ENCODE data around the gene SYT1.

Gene SYT1

DNA sequence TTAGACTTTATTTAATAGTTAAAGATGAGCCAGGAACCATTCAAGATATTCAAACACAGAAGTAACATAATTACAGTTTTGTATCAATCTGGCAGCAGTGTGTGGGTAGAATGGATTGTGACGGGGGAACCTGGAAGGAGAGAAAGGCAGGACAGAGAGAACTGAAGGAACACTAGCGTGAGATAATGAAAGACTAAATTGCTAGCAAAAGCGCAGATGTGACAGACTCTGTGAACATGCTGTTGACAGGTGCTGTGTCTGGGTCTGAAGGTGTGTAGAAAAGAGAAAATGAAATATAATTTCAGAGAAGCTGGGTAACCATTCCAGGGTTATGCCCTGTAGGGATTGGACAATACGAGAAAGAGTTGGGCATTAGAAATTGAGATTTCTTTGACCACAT, 372.3 kb downstream of the SYT1 start:
- FAIRE-seq = no peak

DNA sequence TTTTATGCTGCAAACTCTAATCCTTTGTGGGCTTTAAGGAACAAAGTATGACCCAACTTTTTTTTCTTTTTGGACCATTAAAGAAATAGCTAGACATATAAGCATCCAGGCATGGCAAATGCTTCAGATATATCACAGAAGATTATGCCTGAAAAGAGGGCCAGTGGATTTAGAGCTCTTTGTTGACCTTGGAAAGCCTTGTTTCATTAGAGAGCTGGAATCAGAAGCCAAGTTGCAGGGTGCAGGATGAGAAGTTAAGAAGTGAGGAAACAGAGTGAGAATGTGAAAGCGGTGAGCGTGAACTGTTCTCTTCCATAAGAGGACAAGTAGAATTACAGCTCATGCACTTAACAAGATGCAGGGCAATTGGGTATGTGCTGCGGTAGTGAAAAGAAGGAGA, 373.7 kb downstream of the SYT1 start:
- FAIRE-seq = no peak

DNA sequence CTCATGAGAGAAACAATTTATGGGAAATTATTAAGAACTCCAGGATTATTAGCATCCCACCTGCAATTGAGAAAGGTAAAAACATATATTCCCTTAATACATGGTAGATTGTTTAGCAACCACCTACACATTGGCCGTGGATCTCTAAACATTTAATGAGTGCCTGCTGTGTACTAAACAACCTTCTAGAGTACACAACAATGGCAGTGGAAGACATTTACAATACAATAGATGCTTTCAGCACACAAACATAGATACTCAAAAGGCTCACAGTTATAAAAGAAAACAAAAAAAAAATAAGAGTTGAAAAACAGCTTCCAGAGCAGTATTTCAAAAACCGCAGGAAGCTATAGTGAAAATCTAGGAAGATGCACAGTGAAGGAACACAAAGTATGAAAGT, 382.9 kb downstream of the SYT1 start:
- no peak for FAIRE-seq

DNA sequence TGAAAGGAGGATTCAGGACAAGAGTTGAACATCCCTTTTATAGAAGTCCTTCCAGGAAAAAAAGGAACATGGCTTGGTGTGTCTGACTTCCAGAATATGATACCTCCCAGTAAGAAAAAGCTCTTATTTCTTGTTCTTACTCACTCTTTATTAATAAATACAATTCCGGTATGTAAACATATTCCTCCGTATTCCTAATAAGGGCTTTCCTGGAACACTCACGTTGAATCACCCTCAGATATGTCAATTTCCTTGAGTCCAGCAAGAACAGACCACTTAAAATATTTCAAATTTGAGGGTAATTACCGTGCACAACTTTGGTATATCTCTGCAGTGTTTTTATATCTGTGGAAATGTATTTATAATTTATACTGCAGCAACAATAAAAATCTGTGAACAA, 385.6 kb downstream of the SYT1 start:
- no peak for FAIRE-seq

GRCh38 chr12:79250960-79251755, 386.6 kb downstream of the SYT1 start:
- no peak for FAIRE-seq

GRCh38 chr12:79252358-79253075, 387.9 kb downstream of the SYT1 start:
- no peak for FAIRE-seq

DNA sequence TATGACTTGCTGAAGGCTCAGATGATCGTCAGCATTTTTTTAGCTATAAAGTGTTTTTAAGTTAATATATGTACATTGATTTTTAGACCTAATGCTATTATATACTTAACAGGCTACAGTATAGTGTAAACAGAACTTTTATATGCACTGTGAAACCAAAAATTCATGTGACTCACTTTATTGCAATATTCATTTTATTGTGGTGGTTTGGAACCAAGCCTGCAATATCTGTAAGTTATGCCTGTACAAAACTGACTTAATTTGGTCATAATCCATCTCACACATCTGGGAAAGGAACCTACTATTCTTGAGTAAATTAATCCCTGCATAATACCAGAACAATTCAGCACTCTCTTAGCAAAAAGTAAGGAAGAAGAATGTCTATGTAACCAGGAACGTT, 390.7 kb downstream of the SYT1 start:
- FAIRE-seq = no peak

GRCh38 chr12:79260923-79261322, 396.3 kb downstream of the SYT1 start:
- FAIRE-seq = no peak

DNA sequence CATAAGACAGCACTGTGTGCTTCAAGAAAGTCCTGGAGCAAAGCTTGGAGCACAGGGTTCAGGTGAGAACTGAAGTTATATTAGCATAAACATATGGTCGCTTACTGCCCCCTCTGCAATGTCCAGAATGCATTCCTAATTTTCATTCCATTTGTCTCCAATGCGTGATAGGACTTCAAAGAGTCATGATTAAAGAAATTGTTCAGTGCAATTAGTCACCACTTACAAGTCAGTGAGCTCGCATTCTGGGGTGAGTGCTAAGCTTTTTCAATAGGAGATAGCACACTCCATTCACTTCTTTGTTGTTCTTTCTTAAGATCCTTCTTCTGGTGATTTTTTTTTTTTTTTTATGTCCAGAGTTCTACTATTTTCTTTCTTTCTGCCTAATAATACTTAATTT, 398.4 kb downstream of the SYT1 start:
- FAIRE-seq = no peak

DNA sequence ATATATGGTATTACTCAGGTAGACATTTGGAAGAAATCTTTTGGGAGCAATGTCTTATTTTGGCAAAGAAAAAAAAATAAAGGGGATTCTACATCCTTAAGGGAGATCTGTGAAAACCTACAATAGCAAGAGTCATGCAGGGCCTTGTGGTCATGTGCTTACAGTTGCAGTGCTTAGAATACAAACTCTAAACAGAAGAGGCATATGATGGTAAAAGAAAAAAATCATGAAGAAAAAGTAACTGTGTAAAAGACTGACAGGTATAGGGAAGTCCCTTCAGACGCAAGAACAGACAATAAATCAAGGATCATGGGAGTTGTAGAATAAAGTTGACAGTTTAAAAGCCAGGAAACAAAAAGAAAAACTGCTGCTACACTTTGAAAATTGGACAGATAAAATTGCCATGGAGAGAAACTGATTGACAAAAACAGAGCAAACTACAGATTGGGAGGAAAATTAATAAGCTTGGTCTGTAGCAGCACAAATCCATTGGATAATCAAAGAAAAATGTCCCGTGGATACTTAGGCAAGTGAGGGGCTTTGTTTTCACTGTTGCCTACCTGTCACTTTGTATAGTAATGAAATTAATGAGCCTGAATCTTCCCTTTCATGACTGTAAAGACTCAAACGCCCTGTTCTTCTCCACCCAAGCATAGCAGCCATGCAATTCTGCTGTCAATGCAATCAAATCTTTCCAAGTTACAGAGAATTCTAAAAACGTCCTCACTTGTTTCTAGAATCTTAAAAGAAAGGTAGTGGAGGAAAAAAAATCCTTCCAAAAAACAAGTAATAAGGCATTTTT, 402.0 kb downstream of the SYT1 start:
- no peak for FAIRE-seq

DNA sequence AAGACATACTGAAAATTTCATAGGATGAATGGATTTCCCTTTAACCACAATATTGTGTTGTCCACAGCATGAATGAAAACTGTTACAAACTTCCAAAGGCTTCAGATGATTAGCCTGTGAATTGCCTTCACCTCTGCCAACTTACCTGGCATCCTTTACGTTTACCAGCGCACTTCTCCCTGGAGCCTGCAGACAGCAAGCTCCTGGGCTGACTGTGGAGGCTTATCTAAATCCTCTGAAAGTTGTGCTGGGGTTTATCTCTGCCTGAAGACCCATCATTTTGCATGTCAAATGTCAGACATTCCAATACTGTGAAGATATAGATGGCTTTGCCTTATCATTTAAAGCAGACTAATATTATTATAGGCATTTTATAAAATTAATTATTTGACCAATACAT, 403.0 kb downstream of the SYT1 start:
- FAIRE-seq = no peak

- no peak for FAIRE-seq
Measured at GRCh38 chr12:79274501-79275064, 410.0 kb downstream of the SYT1 start.

DNA sequence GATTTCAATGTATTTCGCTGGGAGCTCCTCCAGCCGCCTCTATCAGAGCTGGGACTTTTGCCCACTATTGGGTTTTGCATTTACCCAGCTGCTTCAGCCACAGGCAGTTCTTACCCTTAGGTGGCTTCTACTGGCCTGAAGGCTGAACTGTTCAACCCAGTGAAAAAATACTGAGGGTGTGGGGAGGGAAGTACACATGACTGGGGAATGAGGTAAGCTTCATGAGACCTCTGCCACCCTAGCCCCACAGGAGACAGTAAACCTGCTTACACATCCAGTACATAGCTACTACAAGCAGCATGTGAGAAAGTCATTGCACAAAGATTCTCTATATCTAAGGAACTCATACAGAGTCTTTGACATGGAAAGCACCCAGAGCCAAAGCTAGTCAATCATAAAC, 411.1 kb downstream of the SYT1 start:
- no peak for FAIRE-seq

DNA sequence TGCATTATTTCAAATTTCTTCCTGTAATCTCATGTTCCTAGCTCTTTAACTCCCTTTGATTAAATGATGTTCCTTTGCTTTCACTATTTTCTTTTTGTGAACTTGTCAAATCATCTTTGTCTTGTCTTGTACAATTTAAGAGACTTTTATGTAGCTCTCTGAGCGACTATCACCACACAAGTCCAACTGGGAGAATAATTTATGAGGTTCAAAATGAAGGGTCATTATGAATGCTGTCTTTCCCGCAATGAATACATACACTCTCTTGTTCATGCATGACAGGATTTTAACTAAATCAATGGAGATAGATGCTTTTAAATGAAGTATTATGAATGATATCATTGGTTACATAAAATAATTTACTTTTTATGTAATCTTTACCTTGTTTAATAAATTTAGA, 418.8 kb downstream of the SYT1 start:
- no peak for FAIRE-seq

DNA sequence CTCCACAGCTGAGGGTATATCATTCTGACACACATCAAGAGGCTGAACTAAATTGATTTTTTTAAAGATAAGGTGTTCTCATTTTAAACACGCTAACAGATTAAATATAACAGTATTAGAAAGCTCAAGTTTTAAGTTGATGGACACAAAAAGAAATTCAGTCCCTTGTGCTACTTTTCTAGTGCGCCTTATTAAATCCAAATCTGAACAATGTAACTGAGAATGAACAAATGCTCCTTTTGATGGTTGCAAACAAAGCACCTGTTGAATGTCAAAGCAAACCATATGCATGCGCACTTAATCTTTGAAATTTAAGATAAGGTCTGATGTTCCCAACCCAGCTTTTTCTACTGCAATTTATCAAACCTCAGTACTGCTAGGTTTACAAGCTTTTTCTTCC, 424.3 kb downstream of the SYT1 start:
- no peak for FAIRE-seq

- no peak for FAIRE-seq
Measured at GRCh38 chr12:79291711-79292110, 427.1 kb downstream of the SYT1 start.

DNA sequence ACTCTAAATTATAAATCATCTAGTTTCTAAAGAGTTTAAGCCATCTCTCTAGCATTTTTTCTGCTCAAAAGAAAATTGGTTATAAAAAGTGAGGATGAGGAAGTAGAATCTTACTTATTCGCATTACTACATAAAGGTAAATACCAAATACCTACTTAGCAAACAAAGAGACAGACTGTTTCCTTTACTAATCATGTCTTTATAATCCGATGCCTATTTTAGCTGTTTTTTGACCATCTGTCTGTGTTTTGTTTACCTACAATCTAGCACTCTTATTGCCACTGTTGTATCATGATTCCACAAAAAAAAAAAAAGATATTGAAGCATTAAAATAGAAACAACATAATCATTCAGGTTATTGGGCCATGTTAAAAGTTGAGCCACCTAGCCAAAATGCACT, 430.0 kb downstream of the SYT1 start:
- no peak for FAIRE-seq

GRCh38 chr12:79295572-79295971, 431.0 kb downstream of the SYT1 start:
- no peak for FAIRE-seq

GRCh38 chr12:79296133-79296532, 431.6 kb downstream of the SYT1 start:
- FAIRE-seq = no peak

DNA sequence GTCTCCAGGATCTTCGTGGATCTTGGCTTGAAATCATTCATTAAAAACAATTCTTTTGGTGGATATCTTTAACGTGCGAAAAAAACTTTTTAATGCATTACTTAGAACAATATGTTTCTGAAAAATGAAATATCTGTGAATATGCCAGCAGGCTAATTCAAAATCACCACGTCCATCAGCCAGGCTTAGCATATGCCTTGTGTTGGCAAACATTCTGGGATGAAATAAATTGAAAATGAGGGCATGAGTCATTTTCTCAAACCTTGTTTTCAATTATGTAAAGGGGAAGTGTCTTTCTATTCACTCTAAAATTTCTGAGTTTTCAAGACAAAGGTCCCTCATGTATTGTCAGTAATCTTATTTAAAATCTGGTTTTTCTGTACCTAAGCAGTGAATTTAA, 432.3 kb downstream of the SYT1 start:
- FAIRE-seq = no peak

- FAIRE-seq = no peak
Measured at GRCh38 chr12:79298506-79298905, 433.9 kb downstream of the SYT1 start.

DNA sequence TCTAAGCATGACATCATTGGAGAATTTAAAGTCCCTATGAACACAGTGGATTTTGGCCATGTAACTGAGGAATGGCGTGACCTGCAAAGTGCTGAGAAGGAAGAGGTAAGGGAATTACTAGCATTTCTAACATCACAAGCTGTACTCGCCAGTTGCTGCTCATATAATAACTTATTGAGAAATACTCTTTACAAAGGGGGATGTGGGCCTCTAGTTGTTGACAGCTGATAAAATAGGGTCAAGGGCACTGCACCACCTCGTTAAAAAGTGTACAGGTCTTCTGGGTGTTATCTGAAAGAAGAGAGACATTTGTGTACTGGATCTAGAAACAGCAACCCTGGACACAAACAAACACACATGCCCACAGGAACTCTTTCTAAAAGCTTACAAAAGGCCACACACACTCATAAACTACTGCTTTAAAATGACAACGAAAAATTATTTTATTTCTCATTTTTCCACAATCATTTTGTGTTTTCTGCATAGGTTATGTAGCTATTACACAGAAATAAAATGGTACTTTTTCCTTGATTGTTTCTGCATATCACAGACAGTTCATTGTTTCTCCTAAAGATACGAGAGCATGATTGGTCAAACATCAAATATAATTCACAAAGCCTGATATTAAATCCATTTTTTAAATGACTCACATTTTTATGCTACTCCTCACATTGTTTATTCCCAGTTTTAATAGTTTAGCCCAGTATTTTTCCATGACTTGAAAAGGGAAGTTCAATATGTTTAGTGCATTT, 435.0 kb downstream of the SYT1 start:
- no peak for FAIRE-seq

DNA sequence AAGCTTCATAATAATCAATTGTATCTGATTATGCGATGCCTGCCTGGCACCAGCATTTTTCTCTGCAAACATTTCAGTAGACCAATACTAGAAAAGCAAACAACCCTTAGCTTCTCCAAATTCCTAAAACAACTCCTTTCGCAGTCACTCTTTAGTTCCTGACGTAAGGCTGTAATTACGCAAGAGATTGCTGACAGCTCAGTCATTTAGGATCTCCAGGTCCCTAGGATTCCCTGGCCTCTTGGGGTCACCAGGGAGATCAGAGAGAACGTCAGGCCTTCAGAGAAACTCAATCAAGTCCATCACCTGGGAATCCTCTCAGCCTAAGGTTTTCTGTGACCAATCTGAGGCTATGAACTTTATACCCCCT, 435.6 kb downstream of the SYT1 start:
- FAIRE-seq = no peak

Measured in colon (tissue), 2 donors.